T-helper 1 cell (primary cell): Measurements from ENCODE around the gene NINJ1.
A peak's percentile ranks its signal among the peaks of the same experiment; 100 is the strongest.
"Not testable (repeated sequence)": the region's sequence is repeated elsewhere in the genome, so short reads cannot be mapped to it uniquely, and the experiment has no call there.

Source experiments
- DNase-seq, 5 donors: peaks; one replicate each; pipeline ENCODE4 v3.0.0-alpha.2; 2012 to 2020

NINJ1 gene

DNA sequence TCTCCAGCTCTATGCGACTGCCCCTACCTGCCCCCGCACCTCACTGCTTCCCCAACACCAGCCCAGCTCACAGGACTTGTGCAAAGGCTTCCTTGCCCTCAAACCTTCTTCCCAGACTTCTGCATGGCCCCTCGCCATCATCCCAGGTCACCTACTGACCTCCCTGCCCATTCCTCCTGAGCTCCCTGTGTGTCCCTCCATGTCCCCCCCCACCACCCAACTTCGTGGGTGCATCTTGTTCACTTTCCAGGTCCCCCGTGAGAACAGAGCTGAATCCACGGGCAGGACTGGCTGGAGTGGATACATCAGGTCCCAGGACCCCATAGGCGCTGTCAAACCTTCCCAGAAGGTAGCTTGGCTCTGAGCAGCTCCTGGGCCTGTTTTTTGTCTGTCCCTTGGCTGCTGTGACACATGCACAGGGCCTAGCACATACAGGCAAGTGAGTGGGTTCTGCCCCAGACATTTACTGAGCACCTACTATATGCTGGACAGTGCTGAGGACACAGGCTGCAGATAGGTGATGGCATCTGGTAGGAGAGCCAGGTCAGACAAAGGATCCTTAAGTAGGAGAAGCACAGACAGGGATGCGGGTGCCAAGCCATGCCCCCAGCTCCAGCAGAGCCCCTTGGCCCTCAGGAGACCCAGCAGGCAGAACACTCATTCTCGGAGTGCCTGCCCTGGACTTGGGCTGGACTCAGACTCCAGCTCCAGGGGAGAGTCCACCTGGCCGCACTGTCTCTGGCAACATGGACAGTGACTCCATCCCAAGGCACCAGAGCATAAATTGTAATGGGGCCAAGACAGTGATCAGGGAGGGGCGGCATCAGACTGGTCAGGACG is 15.0 kb downstream of the NINJ1 start:
- peak in 1 of 5 donors; percentile 2 for DNase-seq

DNA sequence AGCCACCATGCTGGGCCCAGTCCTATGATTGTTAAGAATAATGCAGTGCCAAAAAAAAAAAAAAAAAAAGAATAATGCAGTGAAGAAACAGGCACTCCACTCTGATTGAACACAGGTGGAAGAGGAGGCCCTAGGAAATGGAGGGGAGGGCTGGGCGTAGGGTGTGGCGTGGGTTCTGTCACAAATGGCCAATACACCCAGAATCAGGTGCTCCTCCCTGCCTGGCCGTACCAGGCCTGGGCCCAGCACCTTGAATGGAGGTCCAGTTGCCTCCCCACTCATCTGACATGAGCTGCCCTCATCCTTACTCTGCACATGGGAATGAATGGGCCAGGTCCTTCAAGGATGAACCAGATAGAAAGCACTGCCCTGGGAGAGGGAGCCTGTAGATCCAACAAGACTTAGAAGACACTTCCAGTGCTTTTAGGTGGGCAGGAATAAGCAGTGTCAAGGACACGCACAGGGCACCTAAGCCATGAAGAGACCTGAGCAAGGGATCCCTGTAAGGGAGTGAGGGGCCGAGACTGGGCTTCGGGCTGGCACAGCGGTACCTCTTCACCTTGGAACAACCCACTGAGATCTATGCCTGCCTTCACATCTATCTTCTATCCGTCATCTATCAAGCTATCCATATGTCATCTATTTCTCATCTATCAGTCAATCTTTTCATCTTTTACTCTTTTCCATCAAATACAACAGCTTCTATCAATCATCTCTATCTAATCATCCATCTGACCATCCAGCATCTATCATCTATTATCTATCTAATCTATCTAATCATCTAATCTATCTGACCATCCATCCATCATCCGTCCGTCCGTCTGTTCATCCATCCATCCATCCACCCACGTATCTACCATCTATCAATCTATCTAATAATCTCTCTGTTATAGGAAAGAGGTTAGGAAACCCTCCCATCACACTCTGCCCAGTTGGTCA is 15.9 kb downstream of the NINJ1 start:
- DNase-seq = no peak

DNA sequence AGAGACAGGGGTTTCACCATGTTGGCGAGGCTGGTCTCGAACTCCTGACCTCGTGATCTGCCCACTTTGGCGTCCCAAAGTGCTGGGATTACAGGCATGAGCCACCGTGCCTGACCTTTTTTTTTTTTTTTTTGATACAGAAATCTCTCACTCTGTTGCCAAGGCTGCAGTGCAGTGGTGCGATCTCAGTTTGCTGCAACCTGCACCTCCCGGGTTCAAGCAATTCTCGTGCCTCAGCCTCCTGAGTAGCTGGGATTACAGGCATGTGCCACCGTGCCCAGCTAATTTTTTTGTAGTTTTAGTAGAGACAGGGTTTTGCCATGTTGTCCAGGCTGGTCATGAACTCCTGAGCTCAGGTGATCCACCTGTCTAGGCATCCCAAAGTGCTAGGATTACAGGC is 16.5 kb downstream of the NINJ1 start:
- DNase-seq = not testable (repeated sequence)

DNA sequence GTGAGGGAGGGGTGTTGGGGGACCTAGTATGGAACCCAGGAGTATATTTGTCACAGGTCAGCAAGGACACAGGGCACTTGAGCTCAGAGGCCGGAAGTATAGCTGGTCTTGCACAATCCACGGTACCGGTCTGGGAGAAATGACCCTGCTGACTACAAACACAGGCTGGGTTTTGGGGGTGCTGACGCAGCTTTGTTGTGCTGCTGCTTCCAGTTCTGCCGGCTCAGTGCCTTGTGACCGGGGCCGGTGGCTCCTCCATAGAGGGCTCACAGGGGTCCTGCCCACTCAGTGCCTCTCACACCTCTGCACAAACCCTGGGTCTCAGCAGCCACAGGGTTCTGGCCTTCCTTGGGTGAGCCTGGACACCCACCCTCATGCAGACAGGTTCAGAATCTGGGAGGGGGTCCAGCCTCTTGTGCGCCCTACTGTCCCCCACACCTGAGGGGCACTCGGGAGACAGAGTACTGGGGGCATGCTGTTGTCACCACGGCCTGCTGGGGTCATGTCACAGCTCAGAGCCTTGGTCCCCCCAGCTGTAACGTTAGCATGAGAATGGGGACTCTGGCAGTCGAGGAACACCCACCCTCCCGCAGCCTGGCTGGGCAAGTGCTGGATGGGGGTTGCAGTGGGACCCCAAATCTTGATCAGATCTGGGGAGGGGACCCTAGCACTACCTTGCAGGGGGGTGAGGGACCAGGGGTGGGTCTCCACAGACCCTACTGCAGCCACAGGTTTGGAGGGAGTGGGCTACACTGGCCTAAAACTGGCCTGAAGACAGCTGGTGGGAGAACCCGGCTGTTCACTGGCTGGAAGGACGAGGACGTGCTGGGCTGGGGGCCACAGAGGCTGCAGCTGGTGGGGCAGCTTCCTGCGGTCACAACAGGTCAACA is 17.7 kb downstream of the NINJ1 start:
- DNase-seq = no peak

DNA sequence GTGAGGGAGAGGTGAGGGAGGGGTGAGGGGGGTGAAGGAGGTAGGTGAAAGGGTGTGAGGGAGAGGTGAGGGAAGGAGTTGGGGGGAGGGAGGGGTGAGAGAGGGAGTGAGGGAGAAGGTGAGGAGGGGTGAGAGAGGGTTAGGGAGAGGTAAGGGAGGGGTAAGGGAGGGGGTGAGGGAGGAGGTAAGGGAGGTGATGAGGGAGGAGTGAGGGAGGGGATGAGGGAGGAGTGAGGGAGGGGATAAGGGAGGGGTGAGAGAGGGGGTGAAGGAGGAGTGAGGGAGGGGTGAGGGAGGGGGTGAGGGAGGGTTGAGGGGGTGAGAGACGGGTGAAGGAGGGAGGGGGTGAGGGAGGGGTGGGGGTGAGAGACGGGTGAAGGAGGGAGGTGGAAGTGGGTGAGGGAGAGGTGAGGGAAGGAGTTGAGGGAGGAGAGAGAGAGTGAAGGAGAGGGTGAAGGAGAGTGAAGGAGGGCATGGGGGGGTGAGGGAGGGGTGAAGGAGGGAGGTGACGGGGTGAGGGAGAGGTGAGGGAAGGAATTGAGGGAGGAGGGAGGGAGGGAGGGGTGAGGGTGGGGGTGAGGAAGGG is 18.5 kb downstream of the NINJ1 start:
- no peak for DNase-seq

DNA sequence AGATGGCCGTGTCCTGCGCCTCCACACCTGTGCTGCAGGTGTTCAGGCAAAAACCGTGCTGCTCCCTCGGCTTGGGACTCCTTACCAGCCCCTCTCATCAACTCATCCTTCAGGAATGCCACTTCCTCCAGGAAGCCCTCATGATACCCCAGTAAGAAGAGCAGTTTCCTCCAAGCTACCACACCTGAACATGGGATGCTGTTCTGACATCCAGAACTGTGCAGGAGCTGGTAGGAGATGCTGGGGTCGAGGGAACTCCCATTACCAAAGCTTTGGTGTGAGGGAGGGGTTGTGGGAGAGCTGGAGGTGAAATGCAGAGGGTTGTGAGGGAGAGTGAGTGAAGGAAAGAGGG is 19.1 kb downstream of the NINJ1 start:
- DNase-seq = no peak

DNA sequence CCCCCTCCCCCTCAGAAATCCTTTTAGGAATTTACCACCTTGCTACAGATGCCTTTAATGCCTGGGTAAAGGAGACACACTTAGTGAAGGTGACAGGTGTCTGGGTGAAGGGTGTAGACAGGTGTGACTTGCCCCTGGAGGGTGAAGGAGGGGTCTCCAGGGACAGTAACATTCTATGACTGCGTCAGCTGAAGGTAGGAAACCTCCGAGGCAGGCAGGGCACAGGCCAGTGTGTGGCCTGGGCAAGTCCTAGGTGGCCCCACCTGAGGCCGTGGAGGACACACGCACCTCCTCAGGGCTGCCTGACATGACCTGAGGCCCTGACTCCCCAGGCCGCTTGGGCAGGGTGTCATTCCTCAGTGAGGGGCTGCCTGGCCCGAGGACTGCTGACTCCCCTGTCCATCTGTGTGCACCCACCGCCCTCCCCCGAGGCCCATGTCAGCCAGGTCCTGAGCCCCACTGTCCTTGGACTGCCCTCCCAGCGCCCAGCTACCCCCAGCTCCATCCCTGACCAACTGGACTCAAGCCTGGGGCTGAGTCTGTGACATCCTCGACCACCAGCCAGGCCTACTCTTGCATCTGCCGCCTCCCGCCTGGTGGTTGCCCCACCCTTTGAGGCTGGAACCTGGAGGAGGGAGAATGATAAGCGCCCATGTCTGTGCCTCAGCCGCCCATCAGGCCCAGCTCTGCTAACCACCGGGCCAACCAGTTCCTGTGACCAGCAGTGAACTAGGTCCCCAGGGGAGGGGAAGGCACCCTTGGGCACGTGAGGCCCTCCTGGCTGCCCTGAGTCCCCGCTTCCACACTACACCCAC is 19.7 kb downstream of the NINJ1 start:
- no peak for DNase-seq

DNA sequence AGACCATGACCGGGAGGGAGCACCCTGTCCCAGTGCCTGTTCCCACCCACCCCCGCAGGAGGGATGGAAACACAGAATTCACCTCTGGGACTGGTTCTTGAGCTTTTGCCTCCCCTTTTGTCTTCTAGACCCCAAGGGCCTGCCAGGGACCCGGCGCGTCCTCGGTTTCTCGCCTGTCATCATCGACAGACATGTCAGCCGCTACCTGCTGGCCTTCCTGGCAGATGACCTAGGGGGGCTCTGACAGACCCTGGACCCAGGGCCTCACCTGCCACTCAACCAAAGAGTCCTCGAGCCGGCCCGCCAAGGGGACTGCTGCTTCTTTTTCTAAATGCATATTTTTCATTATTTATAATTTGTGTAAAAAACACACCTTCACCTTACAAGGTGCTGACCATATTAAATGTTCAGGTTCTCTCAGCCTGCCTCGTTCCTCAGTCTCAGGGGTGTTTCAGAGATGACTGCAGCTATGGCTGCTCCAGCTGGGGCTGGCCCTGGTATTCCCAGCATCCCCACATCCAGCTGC is 21.1 kb downstream of the NINJ1 start:
- no peak for DNase-seq

DNA sequence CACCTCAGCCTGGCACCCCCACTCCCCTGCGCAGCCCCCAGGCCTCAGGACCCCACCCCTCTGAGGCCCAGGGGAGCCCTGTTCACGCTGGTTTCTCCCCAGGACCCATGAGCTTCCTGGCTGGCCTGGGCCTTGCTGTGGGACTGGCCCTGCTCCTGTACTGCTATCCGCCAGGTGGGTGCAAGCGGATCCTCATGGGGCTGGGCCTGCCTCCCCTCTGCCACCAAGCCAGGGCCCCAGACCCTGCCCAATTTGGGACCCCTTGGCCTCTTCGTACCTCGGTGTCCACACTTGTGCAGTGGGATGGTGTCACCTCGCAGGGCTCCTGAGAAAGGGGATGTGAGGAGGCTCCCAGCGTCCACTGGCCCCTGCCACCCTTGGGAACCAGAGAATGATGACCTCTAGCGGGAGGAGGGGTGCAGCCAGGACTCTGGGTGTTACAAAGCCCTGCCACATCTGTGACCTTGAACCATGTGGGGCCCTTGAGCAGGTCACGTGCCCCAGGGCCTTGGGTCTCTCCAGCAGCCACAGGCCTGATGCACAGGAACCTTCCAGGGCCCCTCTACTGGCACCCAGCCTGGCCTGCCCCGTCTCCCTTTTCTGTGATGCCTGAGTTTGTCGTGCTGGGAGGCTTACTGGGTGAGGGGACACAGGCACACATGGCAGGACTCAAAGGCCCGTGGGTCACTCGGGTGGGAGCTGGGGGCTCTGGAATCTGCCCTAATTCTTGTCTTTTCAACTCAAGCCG is 21.8 kb downstream of the NINJ1 start:
- no peak for DNase-seq

DNA sequence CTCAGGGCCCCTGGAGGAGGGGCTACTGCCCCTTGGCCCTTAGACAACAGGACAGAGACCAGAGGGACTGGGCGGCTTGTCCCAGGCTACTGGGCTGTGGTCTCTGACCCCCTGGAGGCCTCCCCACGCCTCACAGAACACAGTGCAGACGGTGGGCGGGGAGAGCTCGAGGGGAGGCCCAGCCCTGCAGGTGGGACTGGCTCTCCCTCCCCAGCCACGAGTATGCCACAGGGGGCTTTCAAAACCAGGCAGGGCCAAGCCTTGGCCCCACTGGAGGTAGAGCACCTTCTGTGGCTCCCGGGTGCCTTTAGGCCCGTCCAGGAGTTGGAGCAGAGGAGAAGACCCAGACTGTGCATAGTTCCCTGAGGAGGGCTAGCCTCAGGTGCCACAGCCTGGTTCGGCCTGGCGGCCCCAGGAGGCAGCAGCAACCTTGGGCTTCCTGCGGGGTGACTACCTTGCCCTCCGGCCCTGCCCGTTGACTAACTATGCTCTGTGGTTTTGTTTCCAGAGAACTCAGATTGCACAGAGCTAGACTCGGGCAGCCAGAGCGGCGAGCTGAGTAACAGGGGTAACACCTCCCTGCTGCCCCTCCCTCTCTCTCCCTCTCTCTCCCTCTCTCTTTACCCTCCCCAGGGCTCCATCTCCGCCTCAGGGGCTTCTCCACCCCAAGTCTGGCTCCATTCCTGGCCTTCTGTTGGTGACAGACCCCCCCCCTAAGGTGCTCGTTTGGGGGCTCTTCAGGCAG is 22.5 kb downstream of the NINJ1 start:
- no peak for DNase-seq

DNA sequence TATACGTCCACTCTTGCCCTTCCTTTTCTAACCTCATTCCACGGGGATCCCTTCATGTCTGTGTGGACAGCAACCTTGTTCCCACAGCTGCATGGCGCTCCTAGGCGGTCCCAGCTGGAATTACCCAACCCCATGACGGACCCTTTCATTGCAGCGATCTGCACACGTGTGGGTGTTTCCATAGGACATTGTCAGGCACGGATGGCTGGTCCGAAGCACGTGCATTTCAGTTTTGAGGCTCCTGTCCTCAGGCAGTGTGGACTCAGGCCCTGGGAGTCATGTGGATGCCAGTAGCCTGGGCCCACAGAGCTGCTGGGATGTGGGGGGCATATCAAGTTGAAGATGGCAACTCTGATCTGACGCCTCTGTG is 23.1 kb downstream of the NINJ1 start:
- no peak for DNase-seq

DNA sequence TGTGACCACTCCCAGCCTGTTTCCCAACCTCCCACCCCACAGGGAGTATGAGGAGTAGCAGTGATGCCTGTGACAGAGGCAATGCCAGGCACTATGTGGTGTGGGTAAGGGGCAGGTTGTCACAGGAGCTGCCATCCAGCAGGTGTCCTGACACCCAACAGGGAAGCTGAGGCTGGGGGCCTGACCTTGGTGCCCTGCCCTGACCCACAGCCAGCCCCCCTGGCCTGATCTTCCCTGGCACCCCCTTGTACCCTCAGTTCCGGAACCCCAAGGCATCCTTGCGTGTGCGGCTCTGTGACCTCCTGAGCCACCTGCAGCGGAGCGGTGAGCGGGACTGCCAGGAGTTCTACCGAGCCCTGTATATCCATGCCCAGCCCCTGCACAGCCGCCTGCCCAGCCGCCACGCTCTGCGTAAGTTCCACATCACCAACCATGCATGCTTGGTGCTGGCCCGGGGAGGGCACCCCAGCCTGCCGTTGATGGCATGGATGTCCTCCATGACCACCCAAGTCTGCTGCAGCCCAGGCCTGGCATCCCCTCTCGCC is 23.7 kb downstream of the NINJ1 start:
- no peak for DNase-seq

DNA sequence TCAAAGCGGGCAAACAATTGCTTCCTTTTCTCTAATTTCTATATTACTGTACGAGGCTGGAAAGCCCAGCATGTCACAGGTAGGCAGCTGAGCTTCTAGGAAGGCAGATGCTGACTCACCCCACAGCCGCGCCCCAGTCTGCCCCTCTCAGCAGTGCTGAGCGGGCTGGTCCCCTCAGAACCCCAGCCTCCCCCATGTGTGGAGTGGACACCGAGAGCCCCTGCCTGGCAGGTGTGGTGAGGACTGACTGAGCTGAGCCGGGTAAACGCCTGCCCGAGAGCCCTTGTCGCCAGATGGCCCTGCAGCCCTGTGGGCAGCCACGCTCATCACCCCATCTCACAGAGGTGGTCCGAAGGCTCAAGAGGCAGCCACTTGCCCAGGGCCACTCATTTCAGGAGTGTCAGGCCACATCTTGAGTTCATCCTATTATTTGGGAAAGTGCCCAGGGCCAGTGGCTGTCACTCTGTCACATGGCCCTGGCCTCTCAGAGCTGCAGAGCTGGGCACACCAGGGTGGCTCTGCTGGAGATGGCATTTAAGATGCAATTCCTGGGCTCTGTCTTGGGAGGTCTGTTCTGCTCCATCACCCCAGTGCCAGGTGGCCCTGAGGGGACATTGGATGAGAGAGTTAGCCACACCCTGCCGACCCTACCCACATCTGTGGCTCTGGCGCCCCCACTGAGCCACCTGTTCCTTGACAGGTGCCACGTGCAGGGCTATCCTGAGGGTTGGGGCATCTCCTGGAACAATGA is 25.6 kb downstream of the NINJ1 start:
- DNase-seq = peak in 1 of 5 donors; percentile 84

DNA sequence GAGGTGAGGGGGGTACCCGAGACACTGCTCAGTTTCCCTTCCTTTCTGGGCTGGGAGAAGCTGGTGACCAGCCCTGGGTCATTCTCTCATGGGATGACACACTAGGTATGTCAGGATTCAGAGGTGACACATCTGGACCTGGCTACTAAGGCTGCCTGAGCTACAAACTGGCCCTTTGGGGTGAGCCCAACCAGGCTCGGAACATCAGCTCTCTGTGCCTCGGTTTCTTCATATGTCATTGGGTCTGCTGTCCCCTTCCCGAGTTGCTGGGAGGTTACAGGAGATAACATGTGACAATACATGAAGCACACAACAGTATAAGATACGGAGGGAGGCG is 26.3 kb downstream of the NINJ1 start:
- DNase-seq = no peak

DNA sequence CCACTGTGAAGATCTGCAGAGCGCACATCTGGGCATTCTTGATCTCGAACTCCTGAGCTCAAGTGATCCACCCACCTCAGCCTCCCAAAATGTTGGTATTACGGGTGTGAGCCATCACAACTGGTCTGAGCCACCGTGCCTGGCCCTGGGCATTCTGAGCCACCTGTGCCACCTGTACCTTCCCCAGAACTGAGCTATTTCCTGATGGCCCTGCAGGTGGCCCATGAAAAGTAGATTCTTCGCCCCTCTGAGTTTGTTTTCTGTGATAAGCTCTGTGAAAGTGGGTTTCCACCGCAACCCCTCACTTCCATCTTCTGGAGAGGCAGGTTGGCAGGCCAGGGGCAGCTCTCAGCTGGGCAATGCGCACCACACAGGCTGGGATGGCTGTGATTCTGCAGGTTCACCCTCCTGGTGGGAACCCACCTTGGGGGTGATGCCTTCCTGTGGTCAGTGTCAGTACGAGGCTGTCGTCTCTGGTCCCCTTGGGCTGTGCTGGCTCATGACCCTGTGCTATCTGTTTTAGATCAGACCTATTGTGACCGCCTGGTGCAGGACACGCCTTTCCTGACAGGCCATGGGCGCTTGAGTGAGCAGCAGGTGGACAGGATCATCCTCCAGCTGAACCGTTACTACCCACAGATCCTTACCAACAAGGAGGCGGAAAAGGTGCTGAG is 26.8 kb downstream of the NINJ1 start:
- no peak for DNase-seq

DNA sequence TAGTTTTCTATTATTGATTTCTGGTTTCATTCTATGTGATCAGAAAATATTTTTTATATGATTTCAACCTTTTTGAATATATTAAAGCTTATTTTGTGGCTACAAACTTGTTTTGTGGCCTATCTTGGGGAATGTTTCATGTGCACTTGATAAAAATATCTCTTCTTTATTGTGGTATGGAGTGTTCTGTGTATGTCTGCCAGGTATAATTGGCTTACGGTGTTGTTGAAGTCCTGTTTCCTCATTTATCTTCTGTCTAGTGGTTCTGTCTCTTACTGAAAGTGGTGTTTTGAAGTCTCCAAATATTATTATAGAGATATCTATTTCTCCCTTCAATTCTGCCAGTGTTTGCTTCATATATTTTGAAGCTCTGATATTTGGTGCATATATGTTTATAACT is 28.4 kb downstream of the NINJ1 start:
- DNase-seq = no peak

DNA sequence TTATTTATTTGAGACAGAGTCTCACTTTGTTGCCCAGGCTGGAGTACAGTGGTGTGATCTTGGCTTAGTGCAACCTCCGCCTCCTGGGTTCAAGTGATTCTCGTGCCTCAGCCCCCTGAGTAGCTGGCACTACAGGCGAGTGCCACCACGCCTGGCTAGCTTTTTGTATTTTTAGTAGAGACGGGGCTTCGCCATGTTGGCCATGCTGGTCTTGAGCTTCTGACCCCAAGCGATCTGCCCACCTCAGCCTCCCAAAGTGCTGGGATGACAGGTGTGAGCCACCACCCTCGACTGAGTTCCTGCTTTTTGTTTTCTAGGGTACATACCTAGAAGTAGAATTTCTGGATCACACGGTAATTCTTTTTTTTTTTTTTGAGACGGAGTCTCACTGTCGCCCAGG is 33.0 kb downstream of the NINJ1 start:
- not testable (repeated sequence) for DNase-seq

DNA sequence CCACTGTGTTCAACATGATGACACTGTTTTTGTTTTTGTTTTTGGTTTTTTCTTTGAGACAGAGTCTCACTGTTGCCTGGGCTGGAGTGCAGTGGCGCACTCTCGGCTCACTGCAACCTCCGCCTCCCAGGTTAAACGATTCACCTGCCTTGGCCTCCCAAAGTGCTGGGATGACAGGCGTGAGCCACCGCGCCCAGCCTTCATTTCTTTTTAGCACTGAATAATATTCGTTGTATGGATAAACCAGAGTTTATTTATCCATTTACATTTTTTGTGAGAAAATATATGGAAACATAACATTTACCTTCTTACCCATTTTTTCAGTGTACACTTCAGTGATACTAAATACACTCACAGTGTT is 33.8 kb downstream of the NINJ1 start:
- DNase-seq = no peak
